BJ (cell line): ENCODE measurements around the gene FOXD2. TPM values are rescaled to one million over a fixed set of nuclear protein-coding genes. Genes with fewer than 3 reads are reported as not detected.

Source experiments
- CTCF ChIA-PET: fragments of 350-600 bp; formaldehyde crosslinking; extraction: SDS; loops from one replicate; lab custom pipeline; 2021; ENCODE audit warnings: antibody characterized with exemption, inconsistent platforms; lab: Yijun Ruan, JAX
- POLR2A ChIA-PET: fragments of 300-600 bp; sonication (Branson Sonifier 250); formaldehyde crosslinking; extraction: SDS; loops from one replicate; lab custom pipeline; 2021; ENCODE audit warnings: antibody characterized with exemption; lab: Charles Lee
- DNase-seq: peaks from one replicate; pipeline ENCODE4 v3.0.0-alpha.2; 2011; ENCODE audit warnings: low read depth
- H3K27me3 ChIP-seq: 2 replicates; pipeline ENCODE4 v1.6.0; 2011; ENCODE audit warnings: low read length; ENCODE audit not compliant: control insufficient read depth, insufficient read depth
- H3K36me3 ChIP-seq: 2 replicates; pipeline ENCODE4 v1.5.1; 2011; ENCODE audit warnings: low read length; ENCODE audit not compliant: control insufficient read depth, insufficient read depth
- H3K4me3 ChIP-seq: 2 replicates; pipeline ENCODE4 v1.5.1; 2011; ENCODE audit warnings: low read depth, mild to moderate bottlenecking, control low read depth, low read length
- CTCF ChIP-seq: IDR thresholded peaks from 2 replicates; pipeline ENCODE4 v1.5.1; 2011; ENCODE audit warnings: low read depth, mild to moderate bottlenecking, control low read depth, inconsistent platforms, low read length, moderate library complexity; ENCODE audit not compliant: insufficient read depth
- polyA plus RNA-seq: library from polyadenylated mRNA; depleted of rRNA; stranded (reverse); fragments of >200 nt; gene quantifications from 2 replicates; pipeline ENCODE4 v1.2.3, GENCODE V29; 2011

The FOXD2 gene
- polyA plus RNA-seq, 1 experiment, result 0.09 TPM

DNA sequence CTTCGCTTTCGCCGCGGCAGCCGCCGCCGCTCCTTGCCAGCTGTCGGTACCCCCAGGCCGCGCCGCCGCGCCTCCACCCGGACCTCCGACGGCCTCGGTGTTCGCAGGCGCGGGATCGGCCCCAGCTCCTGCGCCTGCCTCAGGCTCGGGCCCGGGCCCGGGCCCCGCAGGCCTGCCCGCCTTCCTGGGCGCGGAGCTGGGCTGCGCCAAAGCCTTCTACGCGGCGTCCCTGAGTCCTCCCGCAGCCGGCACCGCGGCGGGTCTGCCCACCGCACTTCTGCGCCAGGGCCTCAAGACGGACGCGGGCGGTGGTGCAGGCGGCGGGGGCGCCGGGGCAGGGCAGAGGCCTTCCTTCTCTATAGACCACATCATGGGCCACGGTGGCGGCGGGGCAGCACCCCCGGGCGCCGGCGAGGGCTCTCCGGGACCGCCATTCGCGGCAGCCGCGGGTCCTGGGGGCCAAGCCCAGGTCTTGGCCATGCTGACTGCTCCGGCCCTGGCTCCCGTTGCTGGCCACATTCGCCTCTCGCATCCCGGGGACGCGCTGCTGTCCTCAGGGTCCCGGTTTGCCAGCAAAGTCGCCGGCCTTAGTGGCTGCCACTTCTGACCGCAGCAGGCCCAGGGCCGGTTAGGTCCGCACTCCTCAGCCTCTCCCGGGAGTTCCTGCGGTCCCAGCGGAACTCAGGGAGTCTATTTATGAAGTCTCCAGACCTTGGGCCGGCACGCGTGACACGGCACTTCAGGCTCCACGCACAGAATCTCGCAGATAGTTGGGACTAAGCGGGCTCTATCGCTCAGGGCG is 1.4 kb downstream of the FOXD2 start:
- Histone ChIP-seq H3K27me3 (peaks cover 24% of the 10 kb centered on the region), H3K36me3 (no peaks in the 10 kb centered on the region), H3K4me3 (no peak overlapping the region)
- no peak for TF ChIP-seq CTCF
- no peak for DNase-seq
- POLR2A ChIA-PET, result no interaction called here
- CTCF ChIA-PET, result interaction anchor here (1.9 to 6.1 kb wide), 6 partner anchors 10 to 288 kb away, joined by 6 to 167 read pairs (median 12); no protein-coding TSS in a partner anchor

DNA sequence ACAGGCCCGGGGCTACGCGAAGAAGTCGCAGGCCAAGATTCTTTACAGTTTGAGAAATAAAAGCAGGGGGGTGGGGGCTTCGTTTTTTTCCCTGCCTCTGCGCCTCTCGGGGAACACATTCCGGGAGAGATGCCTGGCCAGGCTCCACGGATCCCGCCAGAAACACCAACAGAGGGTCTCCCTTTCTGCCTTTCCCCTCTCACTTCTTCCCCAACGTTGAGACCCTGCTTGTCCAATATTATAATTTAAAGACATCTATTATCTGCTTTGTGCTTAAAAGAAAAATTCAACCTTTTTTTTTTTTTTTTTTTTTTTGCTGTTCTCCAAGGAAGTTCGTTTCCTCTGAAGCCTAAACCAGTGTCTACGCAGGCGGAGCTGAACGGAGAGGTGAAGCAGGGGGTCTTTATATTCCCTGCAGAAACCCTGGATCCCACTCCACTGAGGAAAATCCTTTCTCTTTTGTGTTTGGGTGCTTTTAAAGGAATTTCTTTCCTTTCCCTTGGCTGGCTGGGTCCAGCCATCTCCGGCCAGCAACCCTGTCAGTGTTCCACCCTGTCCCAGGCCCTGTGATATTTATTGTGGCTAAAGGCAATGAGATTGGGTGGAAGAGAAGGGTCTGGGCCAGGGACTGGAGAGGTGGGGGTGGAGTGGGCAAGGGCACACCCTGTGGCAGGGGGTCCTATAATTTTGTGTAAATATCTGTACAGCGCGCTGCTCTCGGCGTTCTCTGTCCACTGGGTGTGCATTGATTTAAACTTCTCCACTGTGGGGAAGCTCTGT is 2.2 kb downstream of the FOXD2 start:
- ChIA-PET CTCF (interaction anchor here (0.7 to 1.1 kb wide), 2 partner anchors 8 to 10 kb away, joined by 3 read pairs; no protein-coding TSS in a partner anchor), POLR2A (no interaction called here)
- peaks cover 28% of the 10 kb centered on the region for H3K27me3 ChIP-seq
- no peak for DNase-seq
- no peaks in the 10 kb centered on the region for H3K36me3 ChIP-seq
- no peak for TF ChIP-seq CTCF
- H3K4me3 ChIP-seq, result no peak overlapping the region

DNA sequence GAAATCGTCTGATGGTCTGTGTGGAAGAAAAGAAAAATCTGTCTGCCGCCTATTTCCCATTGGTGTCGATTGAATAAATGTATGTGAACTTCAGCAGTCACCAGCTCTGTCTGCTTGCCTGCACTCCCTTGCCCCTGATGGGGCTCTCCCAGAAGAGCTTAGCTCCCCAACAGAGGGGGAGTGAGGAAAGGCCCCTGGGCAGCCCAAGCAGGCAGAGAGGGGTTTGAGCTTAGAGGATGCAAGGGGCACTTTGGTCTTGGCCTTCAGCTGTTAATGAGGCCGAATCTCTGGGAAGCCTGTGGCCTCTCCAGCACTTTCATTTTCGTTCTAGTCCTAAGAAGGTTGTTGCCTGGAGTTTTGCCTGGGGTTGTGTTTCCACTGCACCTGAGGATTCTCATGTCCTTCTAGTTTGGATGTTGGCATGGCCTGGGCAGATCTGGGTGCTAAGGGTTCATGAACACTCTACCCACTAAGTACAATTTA is 2.8 kb downstream of the FOXD2 start:
- ChIA-PET CTCF (interaction anchor here (0.7 to 1.1 kb wide), 2 partner anchors 8 to 9 kb away, joined by 3 read pairs; no protein-coding TSS in a partner anchor), POLR2A (no interaction called here)
- H3K4me3 ChIP-seq, result no peak overlapping the region
- DNase-seq, result no peak
- no peak for TF ChIP-seq CTCF
- H3K36me3 ChIP-seq, result no peaks in the 10 kb centered on the region
- H3K27me3 ChIP-seq, result peaks cover 32% of the 10 kb centered on the region

DNA sequence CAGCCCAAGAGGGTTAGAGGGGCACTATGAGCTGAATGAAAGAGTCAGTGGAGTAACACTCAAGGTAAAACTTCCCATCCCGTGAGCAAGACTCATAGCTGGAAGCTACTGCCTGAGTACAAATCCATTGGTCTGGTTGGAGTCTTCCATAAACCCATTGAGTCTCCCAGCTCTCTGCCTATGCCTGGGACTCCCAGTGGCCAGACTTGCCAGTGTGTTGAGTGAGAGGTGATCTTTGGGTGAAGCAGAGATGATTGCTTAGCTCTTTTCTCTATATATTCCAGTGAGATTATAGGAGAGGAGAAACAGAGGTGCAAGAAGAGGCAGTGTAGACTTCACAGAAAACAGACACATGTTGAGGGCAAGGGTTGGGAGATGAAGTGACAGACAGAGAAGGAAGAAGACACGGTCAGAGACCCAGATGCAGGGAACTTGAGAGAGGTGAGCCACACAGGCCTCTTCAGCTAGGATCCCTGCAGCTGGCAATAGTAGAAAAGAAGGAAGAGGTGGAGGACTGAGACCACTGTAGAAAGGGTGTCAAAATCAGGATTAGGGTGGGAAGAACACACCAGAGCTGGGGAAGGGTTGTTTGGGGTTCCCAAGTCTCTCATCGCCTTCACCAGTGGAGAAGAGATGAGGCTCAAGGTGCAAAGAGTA is 3.7 kb downstream of the FOXD2 start:
- POLR2A ChIA-PET, result no interaction called here
- Histone ChIP-seq H3K4me3 (no peak overlapping the region), H3K36me3 (no peaks in the 10 kb centered on the region), H3K27me3 (peaks cover 32% of the 10 kb centered on the region)
- CTCF ChIA-PET, result interaction anchor here (0.9 to 2.4 kb wide), 3 partner anchors 11 to 269 kb away, joined by 3 to 7 read pairs (median 4); no protein-coding TSS in a partner anchor
- no peak for DNase-seq
- no peak for TF ChIP-seq CTCF
